K562 (cell line): ENCODE results near the gene MBD3L4. TPM values are rescaled to one million over a fixed set of nuclear protein-coding genes. Genes with fewer than 3 reads are reported as not detected.

Source experiments
- ATAC-seq: fragments of 200-7000 bp; cut with Tn5 transposase; 3 replicates; pipeline ENCODE4 v1.9.1; 2020; ENCODE audit warnings: moderate library complexity
- BruUV-seq: library from RNA; stranded (reverse); fragments of 400-500 nt; replicated peaks from 2 replicates; lab custom pipeline; 2021; lab: Mats Ljungman, UMichigan
- CTCF ChIA-PET: fragments of 300-600 bp; formaldehyde crosslinking; extraction: SDS; loops from one replicate; lab custom pipeline; 2021; ENCODE audit warnings: low intra/inter-chr PET ratio; lab: Yijun Ruan, JAX
- POLR2A ChIA-PET: fragments of 300-600, 350-650 bp; sonication (Branson Sonifier 250); formaldehyde crosslinking; extraction: SDS; loops from one replicate; lab custom pipeline; 2021; ENCODE audit warnings: antibody characterized with exemption, inconsistent platforms; lab: Yijun Ruan, JAX
- DNase-seq, 4 experiments: peaks; one replicate each; pipeline versions ENCODE4 v3.0.0 to v3.0.0-alpha.2; 2011 to 2018; ENCODE audit warnings: low spot score in 3 of 4, mixed read lengths in 3 of 4; ENCODE audit errors: extremely low read depth in 1 of 4
- FAIRE-seq: peaks from 2 replicates; lab custom pipeline; 2011; peaks lifted over from hg19 to GRCh38; lab: Jason Lieb, UNC
- H2AFZ ChIP-seq: 2 replicates; pipeline ENCODE4 v1.6.0; 2011; ENCODE audit warnings: low read depth, low read length, control low read depth, inconsistent platforms
- H3K27ac ChIP-seq: fragments of 200-600 bp; 3 replicates; pipeline ENCODE4 v1.8.0; 2011; ENCODE audit warnings: low read depth, mild to moderate bottlenecking, control low read depth, inconsistent platforms, low read length, moderate library complexity, mixed read lengths; ENCODE audit errors: extremely low read depth
- H3K27me3 ChIP-seq, 2 experiments: fragments of 300-600 bp in 1 of 2; 2 replicates in 1 of 2; 3 replicates in 1 of 2; pipeline versions ENCODE4 v1.6.0 to v1.8.0; 2011; ENCODE audit warnings: inconsistent platforms in 2 of 2, low read length in 2 of 2, mild to moderate bottlenecking in 1 of 2, mixed read lengths in 1 of 2, moderate library complexity in 1 of 2; ENCODE audit not compliant: control insufficient read depth in 2 of 2, insufficient read depth in 2 of 2
- H3K36me3 ChIP-seq: fragments of 300-600 bp; 3 replicates; pipeline ENCODE4 v1.8.0; 2011; ENCODE audit warnings: mild to moderate bottlenecking, low read length, inconsistent platforms; ENCODE audit not compliant: control insufficient read depth, insufficient read depth
- H3K4me1 ChIP-seq, 2 experiments: fragments of 200-600 bp in 1 of 2; replicated peaks in 1 of 2; 2 replicates in 1 of 2; 3 replicates in 1 of 2; pipeline versions ENCODE4 v1.5.1 to v1.8.0; 2011; ENCODE audit warnings: inconsistent platforms in 2 of 2, low read length in 2 of 2, mild to moderate bottlenecking in 1 of 2, mixed read lengths in 1 of 2, moderate library complexity in 1 of 2; ENCODE audit not compliant: control insufficient read depth in 2 of 2, insufficient read depth in 2 of 2
- H3K4me2 ChIP-seq: 2 replicates; pipeline ENCODE4 v1.6.1; 2011; ENCODE audit warnings: low read length, control low read depth, inconsistent platforms, mixed read lengths; ENCODE audit not compliant: insufficient read depth
- H3K4me3 ChIP-seq: fragments of 200-600 bp; sonication (generic), shearing (Covaris generic); 2 replicates; pipeline ENCODE4 v1.5.1; 2016; ENCODE audit warnings: control low read depth, inconsistent platforms
- H3K79me2 ChIP-seq: fragments of 200-600 bp; 3 replicates; pipeline ENCODE4 v1.8.0; 2011; ENCODE audit warnings: low read length, inconsistent platforms; ENCODE audit not compliant: control insufficient read depth, insufficient read depth
- H3K9ac ChIP-seq, 2 experiments: 2 replicates each; pipeline versions ENCODE4 v1.6.0 to v1.6.1; 2011; ENCODE audit warnings: low read depth in 2 of 2, low read length in 2 of 2, control low read depth in 1 of 2, inconsistent platforms in 1 of 2, mild to moderate bottlenecking in 1 of 2, mixed read lengths in 1 of 2; ENCODE audit not compliant: insufficient read depth in 1 of 2
- H3K9me1 ChIP-seq: one replicate; pipeline ENCODE4 v1.6.0; 2011; ENCODE audit warnings: inconsistent platforms, mild to moderate bottlenecking, low read length, moderate library complexity; ENCODE audit not compliant: control insufficient read depth, insufficient read depth
- H3K9me3 ChIP-seq: replicated peaks from 2 replicates; pipeline ENCODE4 v1.5.1; 2011; ENCODE audit warnings: low read depth, low read length, inconsistent platforms; ENCODE audit not compliant: control insufficient read depth, insufficient read depth
- H4K20me1 ChIP-seq: replicated peaks from 2 replicates; pipeline ENCODE4 v1.6.1; 2011; ENCODE audit warnings: low read length, inconsistent platforms, mixed read lengths; ENCODE audit not compliant: control insufficient read depth, insufficient read depth
- ATF1 ChIP-seq, 2 experiments: fragments of 450-650 bp in 1 of 2; IDR thresholded peaks; 2 replicates each; pipeline ENCODE4 v1.6.1; 2016; ENCODE audit warnings: missing compliant biosample characterization in 1 of 2, missing genetic modification characterization in 1 of 2
- BCOR ChIP-seq: fragments of 450-650 bp; IDR thresholded peaks from 2 replicates; pipeline ENCODE4 v1.6.1; 2016
- GTF2A2 ChIP-seq: IDR thresholded peaks from 2 replicates; pipeline ENCODE4 v1.6.1; 2016; ENCODE audit warnings: mild to moderate bottlenecking, missing genetic modification characterization, missing compliant biosample characterization
- HDAC3 ChIP-seq: fragments of 450-650 bp; IDR thresholded peaks from 2 replicates; pipeline ENCODE4 v1.6.1; 2018; ENCODE audit warnings: borderline replicate concordance, mild to moderate bottlenecking, moderate library complexity; ENCODE audit not compliant: partially characterized antibody
- IFI16 ChIP-seq: fragments of 250-450 bp; sonication (Bioruptor Pico); IDR thresholded peaks from 2 replicates; pipeline ENCODE4 v2.1.2; 2022; ENCODE audit warnings: mild to moderate bottlenecking, inconsistent platforms
- KDM2B ChIP-seq: fragments of 250-450 bp; sonication (Bioruptor Pico); IDR thresholded peaks from 2 replicates; pipeline ENCODE4 v1.8.0; 2021; ENCODE audit warnings: mild to moderate bottlenecking, moderate library complexity
- LEF1 ChIP-seq: fragments of 450-650 bp; IDR thresholded peaks from 2 replicates; pipeline ENCODE4 v1.6.1; 2016; ENCODE audit warnings: mild to moderate bottlenecking
- NFIX ChIP-seq: fragments of 250-450 bp; sonication (Bioruptor Pico); IDR thresholded peaks from 2 replicates; pipeline ENCODE4 v1.4.0; 2020; ENCODE audit warnings: low read depth, mild to moderate bottlenecking, moderate library complexity
- PCBP1 ChIP-seq: fragments of 200-400 bp; formaldehyde crosslinking; IDR thresholded peaks from 2 replicates; pipeline ENCODE4 v1.6.1; 2018; ENCODE audit warnings: mild to moderate bottlenecking, low read depth, low read length; ENCODE audit not compliant: poor library complexity, severe bottlenecking
- PHTF2 ChIP-seq: fragments of 250-450 bp; sonication (Bioruptor Pico); IDR thresholded peaks from 2 replicates; pipeline ENCODE4 v1.5.0; 2021; ENCODE audit warnings: mild to moderate bottlenecking
- POLR2AphosphoS5 ChIP-seq: IDR thresholded peaks from 2 replicates; pipeline ENCODE4 v1.6.1; 2011; ENCODE audit warnings: mild to moderate bottlenecking, low read depth, low read length, moderate library complexity; ENCODE audit not compliant: control insufficient read depth, insufficient read depth
- SOX6 ChIP-seq: fragments of 450-650 bp; IDR thresholded peaks from 2 replicates; pipeline ENCODE4 v1.6.1; 2014; ENCODE audit warnings: mild to moderate bottlenecking
- SRSF7 ChIP-seq: fragments of 200-400 bp; formaldehyde crosslinking; optimal IDR thresholded peaks from 2 replicates; pipeline ENCODE3; 2017; ENCODE audit warnings: mild to moderate bottlenecking, low read depth, low read length
- TBP ChIP-seq: optimal IDR thresholded peaks from 2 replicates; pipeline ENCODE3; 2011; ENCODE audit warnings: low read depth, low read length, improper control_type of control experiment
- UBTF ChIP-seq, 2 experiments: IDR thresholded peaks; 2 replicates each; pipeline ENCODE4 v1.6.1; 2012; ENCODE audit warnings: improper control_type of control experiment in 2 of 2, low read depth in 2 of 2, low read length in 2 of 2, borderline replicate concordance in 1 of 2
- ZNF717 ChIP-seq: fragments of 250-450 bp; sonication (Bioruptor Pico); IDR thresholded peaks from 2 replicates; pipeline ENCODE4 v1.5.0; 2021
- WGBS: fragments of 100-300 bp; shearing (Covaris generic); methylation state at CpG from one replicate; pipeline ENCODE4 v1.1.6; 2016; ENCODE audit warnings: low coverage, mixed read lengths; ENCODE audit not compliant: insufficient coverage; ENCODE audit errors: missing lambda C conversion rate; 5-methylcytosine and 5-hydroxymethylcytosine counted together
- in situ Hi-C: fragments of 300-500 bp; cut with MboI; formaldehyde crosslinking; loops from 4 replicates; pipeline ENCODE4 v1.15.0; 2018; ENCODE audit warnings: inconsistent platforms, mixed read lengths
- intact Hi-C: fragments of 100-400 bp; cut with micrococcal nuclease; formaldehyde crosslinking; loops from 2 replicates; pipeline ENCODE4 v1.14.2; 2022
- polyA plus RNA-seq, 8 experiments: library from polyadenylated mRNA; depleted of rRNA in 4 of 8; stranded (reverse) in 5 of 8; unstranded in 3 of 8; fragments of >200 nt; fragmentation: Nextera tagmentation in 2 of 8; fragmentation: Illumina TruSeq in 1 of 8; extraction: Ambion mirVana in 2 of 8; extraction: Trizol in 1 of 8; gene quantifications; 2 replicates each; pipeline versions ENCODE4 v1.2.1 to v1.2.3, GENCODE V29; 2011 to 2014; ENCODE audit warnings: inconsistent platforms in 1 of 8, missing spikeins in 1 of 8
- total RNA-seq, 7 experiments: library from RNA; depleted of rRNA in 6 of 7; stranded (reverse); fragments of >200 nt in 6 of 7; fragmentation: Illumina TruSeq in 2 of 7; extraction: Trizol in 2 of 7; gene quantifications; 2 replicates each; pipeline versions ENCODE4 v1.2.1 to v1.2.3, GENCODE V29; 2011 to 2021; ENCODE audit warnings: low replicate concordance in 1 of 7
- TF ChIP-seq, protein P1 (sequence below): fragments of 450-650 bp; conservative IDR thresholded peaks from 2 replicates; pipeline ENCODE4 v1.6.1; 2016; ENCODE audit warnings: missing genetic modification characterization, low read depth, mild to moderate bottlenecking, control low read depth, missing compliant biosample characterization
- TF ChIP-seq, protein P2 (sequence below): sonication (generic); formaldehyde crosslinking; IDR thresholded peaks from 2 replicates; pipeline ENCODE4 v1.9.0; 2022; ENCODE audit warnings: mild to moderate bottlenecking, missing genetic modification reagents

MBD3L4 gene
- total and polyA plus RNA-seq, 9 of the 15 experiments (the other 6 are each of a cell fraction or from before 2014, with no cell fraction given), result not detected

DNA sequence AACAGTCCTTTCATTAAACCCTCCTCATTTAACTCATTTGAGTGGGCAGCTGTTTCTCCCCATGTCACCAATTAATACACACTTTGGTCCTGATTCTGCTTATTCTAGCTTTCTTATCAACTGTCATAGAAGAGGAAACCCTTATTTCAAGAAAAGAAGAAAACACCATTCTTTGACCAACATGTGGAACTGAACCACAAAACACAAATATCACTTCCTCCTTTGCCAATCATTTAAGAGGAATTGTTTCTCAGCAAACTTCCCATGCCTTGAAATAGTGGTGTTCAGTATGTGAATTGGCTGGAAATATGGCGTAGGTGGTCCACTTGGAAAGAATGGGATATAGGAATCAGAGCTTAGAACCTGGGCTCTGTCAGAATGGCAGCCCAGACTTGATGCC is 39.2 kb downstream of the MBD3L4 start:
- no peaks in the 10 kb centered on the region for H3K9me1 ChIP-seq
- DNase-seq (no peak), ATAC-seq (no peak), FAIRE-seq (no peak)
- no peak overlapping the region for H3K4me2 ChIP-seq
- 0% methylated on average over 1 of the region's 1 CpG for WGBS
- in situ Hi-C loops (no loop called here), intact Hi-C loops (no loop called here)
- no TSS peak for BruUV-seq
- no peaks in the 10 kb centered on the region; a peak in 1 of 5 replicates for H3K27me3 ChIP-seq
- H3K27ac ChIP-seq, result no peak overlapping the region
- H2AFZ ChIP-seq, result no peak overlapping the region
- H3K9me3 ChIP-seq, result no peaks in the 10 kb centered on the region
- H3K4me1 ChIP-seq, result no peaks in the 10 kb centered on the region
- POLR2A ChIA-PET, result no interaction called here
- TF ChIP-seq NFIX (CRISPR knock-in tag) (no peak), LEF1 (no peak), ATF1 (CRISPR knock-in tag; IDR thresholded peaks at IDR 0.05) (no peak), ATF1 (tag; IDR thresholded peaks at IDR 0.05) (no peak), TBP (no peak), IFI16 (CRISPR knock-in tag) (no peak), PCBP1 (no peak), BCOR (no peak), UBTF (IDR thresholded peaks at IDR 0.05; ENCODE audit: borderline replicate concordance in 1 of 2, low read depth in 2 of 2, low read length in 2 of 2) (no peak), SRSF7 (no peak), ZNF717 (no peak), HDAC3 (no peak), KDM2B (CRISPR knock-in tag) (no peak), GTF2A2 (tag) (no peak), PHTF2 (no peak), SOX6 (no peak), POLR2AphosphoS5 (no peak)
- TF ChIP-seq, protein P1, sequence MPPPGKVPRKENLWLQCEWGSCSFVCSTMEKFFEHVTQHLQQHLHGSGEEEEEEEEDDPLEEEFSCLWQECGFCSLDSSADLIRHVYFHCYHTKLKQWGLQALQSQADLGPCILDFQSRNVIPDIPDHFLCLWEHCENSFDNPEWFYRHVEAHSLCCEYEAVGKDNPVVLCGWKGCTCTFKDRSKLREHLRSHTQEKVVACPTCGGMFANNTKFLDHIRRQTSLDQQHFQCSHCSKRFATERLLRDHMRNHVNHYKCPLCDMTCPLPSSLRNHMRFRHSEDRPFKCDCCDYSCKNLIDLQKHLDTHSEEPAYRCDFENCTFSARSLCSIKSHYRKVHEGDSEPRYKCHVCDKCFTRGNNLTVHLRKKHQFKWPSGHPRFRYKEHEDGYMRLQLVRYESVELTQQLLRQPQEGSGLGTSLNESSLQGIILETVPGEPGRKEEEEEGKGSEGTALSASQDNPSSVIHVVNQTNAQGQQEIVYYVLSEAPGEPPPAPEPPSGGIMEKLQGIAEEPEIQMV (tag), result no peak
- TF ChIP-seq, protein P2, sequence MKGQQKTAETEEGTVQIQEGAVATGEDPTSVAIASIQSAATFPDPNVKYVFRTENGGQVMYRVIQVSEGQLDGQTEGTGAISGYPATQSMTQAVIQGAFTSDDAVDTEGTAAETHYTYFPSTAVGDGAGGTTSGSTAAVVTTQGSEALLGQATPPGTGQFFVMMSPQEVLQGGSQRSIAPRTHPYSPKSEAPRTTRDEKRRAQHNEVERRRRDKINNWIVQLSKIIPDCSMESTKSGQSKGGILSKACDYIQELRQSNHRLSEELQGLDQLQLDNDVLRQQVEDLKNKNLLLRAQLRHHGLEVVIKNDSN (CRISPR knock-in tag), result no peak
- no peaks in the 10 kb centered on the region for H4K20me1 ChIP-seq
- no peak overlapping the region for H3K9ac ChIP-seq
- no peaks in the 10 kb centered on the region for H3K79me2 ChIP-seq
- CTCF ChIA-PET, result no interaction called here
- no peak overlapping the region for H3K4me3 ChIP-seq
- no peaks in the 10 kb centered on the region for H3K36me3 ChIP-seq
